Measurements from ENCODE around the gene ITPA.

The ITPA gene

GRCh38 chr20:3223994-3224680 is 14.8 kb downstream of the ITPA start:
- TF ChIP-seq POLR2A (IDR thresholded peaks at IDR 0.05; ENCODE audit: low read depth, low read length), result no peak
- no peak for FAIRE-seq
- DNase-seq (ENCODE audit: insufficient read length, low spot score), result no peak

DNA sequence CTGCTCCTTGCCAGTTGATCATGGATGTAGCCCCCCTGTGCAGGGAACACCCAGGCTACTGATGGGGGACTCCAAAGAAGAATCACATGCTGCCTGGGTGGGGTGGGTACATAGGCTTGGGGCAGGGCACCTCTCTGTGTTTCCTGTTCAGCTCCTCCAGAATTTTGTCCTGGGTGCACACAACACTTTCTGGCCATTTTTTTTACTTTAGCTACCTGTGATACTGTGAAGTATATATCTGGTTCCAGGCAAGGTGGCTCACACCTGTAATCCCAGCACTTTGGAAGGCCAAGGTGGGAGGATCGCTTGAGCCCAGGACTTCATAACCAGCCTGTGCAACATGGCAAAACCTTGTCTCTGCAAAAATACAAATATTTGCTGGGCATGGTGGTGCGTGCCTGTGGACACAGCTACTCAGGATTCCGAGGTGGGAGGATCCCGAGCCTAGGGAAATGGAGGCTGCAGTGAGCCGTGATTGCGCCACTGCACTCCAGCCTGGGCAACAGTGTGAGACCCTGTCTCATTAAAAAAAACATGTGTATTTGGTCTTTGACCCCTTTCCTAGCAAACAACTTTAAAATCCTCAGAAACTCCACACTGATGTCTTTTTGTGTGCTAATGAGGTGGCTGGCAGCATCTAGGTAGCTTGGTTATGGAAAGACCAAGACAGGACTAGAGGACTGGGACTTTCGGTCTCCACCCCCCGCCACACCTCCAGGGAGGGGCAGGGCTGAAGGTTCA is 15.6 kb downstream of the ITPA start:
- no peak for FAIRE-seq
- no peak for DNase-seq (ENCODE audit: insufficient read length, low spot score)
- TF ChIP-seq POLR2A (IDR thresholded peaks at IDR 0.05; ENCODE audit: low read depth, low read length), result no peak

GRCh38 chr20:3226093-3226492 is 16.8 kb downstream of the ITPA start:
- FAIRE-seq (no peak), DNase-seq (ENCODE audit: insufficient read length, low spot score) (no peak)
- no peak for TF ChIP-seq POLR2A (IDR thresholded peaks at IDR 0.05; ENCODE audit: low read depth, low read length)

DNA sequence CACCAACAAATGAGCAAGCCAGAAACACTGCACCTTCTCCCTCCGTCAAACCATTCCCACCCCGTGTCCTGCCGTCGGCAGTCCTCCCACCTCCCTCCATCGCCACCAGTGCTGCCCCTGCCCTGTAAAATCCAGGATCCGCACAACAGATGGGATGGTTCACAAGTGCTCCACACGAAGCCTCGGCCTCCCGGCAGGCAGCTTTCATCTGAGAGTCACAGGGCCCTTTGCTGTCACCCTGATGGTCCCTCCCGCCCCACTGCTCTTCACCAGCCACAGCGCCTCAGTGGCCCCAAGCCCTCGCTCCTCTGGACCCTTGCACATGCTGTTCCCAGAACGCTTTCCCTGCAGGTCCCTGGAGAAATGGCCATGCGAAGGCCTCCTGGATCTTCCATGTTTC is 17.6 kb downstream of the ITPA start:
- FAIRE-seq, result no peak
- no peak for TF ChIP-seq POLR2A (IDR thresholded peaks at IDR 0.05; ENCODE audit: low read depth, low read length)
- DNase-seq (ENCODE audit: insufficient read length, low spot score), result no peak

DNA sequence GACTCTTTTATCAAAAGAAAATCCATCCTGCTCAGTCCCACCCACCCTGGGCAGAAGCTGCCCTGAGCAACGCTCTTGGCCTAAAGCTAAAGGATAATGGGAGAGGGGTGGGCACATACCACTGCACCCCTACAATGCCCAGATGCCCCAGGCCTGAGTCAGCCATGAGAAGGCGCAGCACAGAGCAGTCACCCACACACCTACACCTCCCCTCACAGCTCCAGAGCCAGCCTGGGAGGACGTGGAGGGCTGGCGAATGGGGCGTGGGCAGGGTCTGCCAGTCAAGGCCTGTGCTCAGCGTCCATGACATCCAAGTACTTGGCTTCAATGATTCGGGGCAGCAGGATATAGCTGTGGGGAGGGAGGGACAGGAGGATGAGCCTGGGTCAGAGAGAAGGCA is 18.2 kb downstream of the ITPA start:
- DNase-seq (ENCODE audit: insufficient read length, low spot score), result no peak
- FAIRE-seq, result no peak
- TF ChIP-seq POLR2A (IDR thresholded peaks at IDR 0.05; ENCODE audit: low read depth, low read length), result no peak

DNA sequence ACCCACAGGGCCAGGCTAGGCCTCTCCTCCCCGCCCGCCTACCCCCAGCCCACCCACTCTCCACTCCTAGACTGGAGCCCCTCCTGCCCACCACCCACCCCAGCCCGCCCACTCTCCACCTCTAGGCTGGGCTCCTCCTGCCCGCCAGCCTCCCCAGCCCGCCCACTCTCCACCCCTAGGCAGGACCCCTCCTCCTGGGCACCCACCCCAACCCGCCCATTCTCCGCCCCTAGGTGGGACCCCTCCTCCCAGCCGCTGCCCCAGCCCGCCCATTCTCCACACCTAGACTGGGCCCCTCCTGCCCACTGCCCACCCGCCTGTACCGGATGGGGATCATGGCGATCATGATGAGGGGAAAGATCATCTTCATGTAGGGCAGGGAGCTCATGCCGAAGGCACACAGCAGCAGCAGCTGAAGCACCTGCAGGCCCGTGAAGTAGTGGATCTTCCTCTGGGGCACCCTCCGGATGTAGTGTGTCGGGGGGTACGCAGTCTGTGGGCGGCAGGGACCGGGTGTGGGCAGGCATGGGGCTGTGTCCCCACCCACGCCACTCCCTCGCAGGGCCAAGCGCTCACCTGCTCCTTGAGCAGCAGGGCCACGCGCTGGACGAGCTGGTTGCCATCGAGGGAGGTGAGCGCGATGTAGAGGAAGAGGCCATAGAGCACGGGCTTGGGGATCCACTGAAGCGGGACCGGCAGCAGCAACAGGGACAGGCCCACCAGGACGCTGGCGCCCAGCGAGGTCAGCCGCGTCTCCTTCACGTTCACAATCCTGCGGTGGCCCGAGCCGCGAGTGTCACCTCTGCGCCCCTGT is 18.8 kb downstream of the ITPA start:
- no peak for DNase-seq (ENCODE audit: insufficient read length, low spot score)
- no peak for FAIRE-seq
- TF ChIP-seq POLR2A (IDR thresholded peaks at IDR 0.05; ENCODE audit: low read depth, low read length), result no peak

GRCh38 chr20:3228750-3229032 is 19.4 kb downstream of the ITPA start:
- DNase-seq (ENCODE audit: insufficient read length, low spot score) (no peak), FAIRE-seq (no peak)
- no peak for TF ChIP-seq POLR2A (IDR thresholded peaks at IDR 0.05; ENCODE audit: low read depth, low read length)

DNA sequence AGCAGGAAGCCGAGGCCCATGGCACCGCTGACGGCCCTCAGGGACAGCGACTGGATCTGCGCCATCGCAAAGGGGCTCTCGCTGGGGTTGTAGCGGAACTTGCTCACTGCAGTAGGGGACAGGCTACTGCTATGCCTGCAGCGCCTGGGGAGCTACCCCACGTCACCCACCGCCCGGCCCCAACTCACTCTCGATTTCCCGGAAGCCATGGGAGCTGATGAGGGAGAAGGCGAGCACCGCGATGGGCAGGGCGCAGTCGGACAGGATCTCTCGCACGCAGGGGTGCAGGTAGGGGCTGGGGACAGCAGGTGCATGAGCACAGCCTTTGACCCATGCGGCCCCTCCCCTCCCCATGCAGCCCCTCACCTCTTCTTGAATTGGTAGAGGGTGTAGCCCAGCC is 19.9 kb downstream of the ITPA start:
- FAIRE-seq (no peak), DNase-seq (ENCODE audit: insufficient read length, low spot score) (no peak)
- TF ChIP-seq POLR2A (IDR thresholded peaks at IDR 0.05; ENCODE audit: low read depth, low read length), result no peak

GRCh38 chr20:3229798-3230197 is 20.5 kb downstream of the ITPA start:
- no peak for DNase-seq (ENCODE audit: insufficient read length, low spot score)
- TF ChIP-seq POLR2A (IDR thresholded peaks at IDR 0.05; ENCODE audit: low read depth, low read length), result no peak
- no peak for FAIRE-seq

GRCh38 chr20:3231116-3231515 is 21.8 kb downstream of the ITPA start:
- no peak for TF ChIP-seq POLR2A (IDR thresholded peaks at IDR 0.05; ENCODE audit: low read depth, low read length)
- FAIRE-seq (no peak), DNase-seq (ENCODE audit: insufficient read length, low spot score) (no peak)

GRCh38 chr20:3231889-3232588 is 22.7 kb downstream of the ITPA start:
- FAIRE-seq, result no peak
- no peak for DNase-seq (ENCODE audit: insufficient read length, low spot score)
- TF ChIP-seq POLR2A (IDR thresholded peaks at IDR 0.05; ENCODE audit: low read depth, low read length), result no peak

DNA sequence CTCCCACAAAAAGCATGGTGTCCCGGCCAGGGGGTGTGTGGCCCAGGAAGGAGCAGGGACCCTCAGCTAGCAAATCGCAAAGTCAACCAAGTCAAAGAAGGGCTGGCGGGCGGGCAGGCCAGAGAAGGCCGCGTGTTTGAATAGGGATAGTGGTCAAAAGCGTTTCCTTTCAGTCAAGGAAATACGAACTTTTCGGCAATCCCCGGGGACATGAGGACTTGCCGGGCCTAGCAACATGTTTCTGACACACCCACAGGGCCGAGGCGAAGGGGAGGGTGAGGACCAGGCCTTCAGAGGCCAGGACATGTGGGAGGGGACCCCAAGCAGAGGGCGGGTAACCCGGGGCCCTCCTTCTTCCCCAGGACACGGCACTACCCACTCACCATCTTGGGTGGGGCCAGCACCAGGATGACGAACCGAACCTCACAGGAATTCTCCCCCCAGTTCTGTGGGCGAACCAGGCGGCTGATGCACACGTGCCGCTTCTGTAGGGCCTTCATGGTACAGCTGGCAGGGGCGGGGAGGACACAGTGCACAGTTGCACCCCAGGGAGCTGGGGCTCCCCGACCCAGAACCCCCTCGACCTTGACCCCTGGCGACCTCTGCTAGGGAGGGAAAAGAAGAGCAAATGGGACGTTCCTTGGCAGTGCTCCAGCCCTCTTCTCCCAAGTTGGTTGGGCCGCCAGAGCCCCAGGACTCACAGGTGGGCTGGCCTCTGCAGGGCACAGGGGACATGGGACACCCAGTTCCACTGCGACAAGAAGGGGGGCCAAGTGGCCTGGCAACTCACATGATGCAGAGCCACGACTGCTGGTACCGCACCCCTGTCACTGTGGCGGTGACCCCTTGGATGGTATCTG is 24.1 kb downstream of the ITPA start:
- no peak for TF ChIP-seq POLR2A (IDR thresholded peaks at IDR 0.05; ENCODE audit: low read depth, low read length)
- no peak for DNase-seq (ENCODE audit: insufficient read length, low spot score)
- no peak for FAIRE-seq

DNA sequence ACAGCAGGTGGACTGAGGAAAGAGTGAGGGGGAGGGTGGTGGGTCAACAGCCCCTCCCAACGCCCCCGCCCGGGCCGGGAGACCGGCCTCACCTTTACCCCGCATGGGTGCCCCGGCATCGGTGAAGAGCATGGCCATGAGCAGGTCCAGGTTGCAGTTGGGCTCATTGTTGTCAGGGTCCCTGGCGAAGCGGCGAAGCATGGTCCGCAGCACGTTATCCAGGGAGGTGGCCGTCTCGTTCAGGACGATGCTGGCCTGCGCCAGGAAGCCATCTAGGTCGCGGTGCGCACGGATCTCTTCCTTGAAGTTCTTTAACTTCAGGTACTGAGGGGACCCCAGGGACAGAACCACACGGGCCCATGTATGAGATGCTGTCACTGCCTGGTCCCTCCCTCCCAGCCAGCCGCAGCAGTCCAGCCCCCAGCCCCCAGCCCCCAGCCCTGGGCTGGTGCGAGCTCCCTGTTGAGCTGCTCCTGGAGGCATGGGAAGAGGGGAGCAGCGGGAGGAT is 24.7 kb downstream of the ITPA start:
- DNase-seq (ENCODE audit: insufficient read length, low spot score) (no peak), FAIRE-seq (no peak)
- no peak for TF ChIP-seq POLR2A (IDR thresholded peaks at IDR 0.05; ENCODE audit: low read depth, low read length)
